Ishikawa (cell line): ENCODE measurements around the gene SPSB4.

Experiments used
- CEBPB ChIP-seq: IDR thresholded peaks from 2 replicates; pipeline ENCODE4 v1.6.1; 2012
- EGR1 ChIP-seq: IDR thresholded peaks from 2 replicates; pipeline ENCODE4 v1.6.1; 2012
- NFIC ChIP-seq: IDR thresholded peaks from 2 replicates; pipeline ENCODE4 v1.6.1; 2012
- TAF1 ChIP-seq: IDR thresholded peaks from 2 replicates; pipeline ENCODE4 v1.6.1; 2012; ENCODE audit warnings: low read depth, mild to moderate bottlenecking
- TCF12 ChIP-seq: IDR thresholded peaks from 2 replicates; pipeline ENCODE4 v1.6.1; 2012; ENCODE audit warnings: low read depth
- USF1 ChIP-seq: IDR thresholded peaks from 2 replicates; pipeline ENCODE4 v1.6.1; 2012

- TF ChIP-seq TAF1, result no peak
- no peak for TF ChIP-seq CEBPB
- TF ChIP-seq NFIC, result no peak
- no peak for TF ChIP-seq USF1
- TF ChIP-seq TCF12, result no peak
- TF ChIP-seq EGR1, result no peak
These were observed 6.3 kb downstream of the SPSB4 start for GRCh38 chr3:141057436-141057835.
